CD4-positive, alpha-beta T cell (primary cell): ENCODE measurements around the gene CTIF. TPM values are rescaled to one million over a fixed set of nuclear protein-coding genes. Genes with fewer than 3 reads are reported as not detected.

Experiments used
- ATAC-seq: fragments of 200-7000 bp; cut with Tn5 transposase; one replicate; pipeline ENCODE4 v1.10.0; 2022; ENCODE audit warnings: mild to moderate bottlenecking; ENCODE audit not compliant: poor library complexity
- CTCF ChIA-PET: fragments of 350-600 bp; sonication (Branson Sonifier 250); formaldehyde crosslinking; loops from one replicate; lab custom pipeline; 2021; ENCODE audit warnings: antibody characterized with exemption, inconsistent platforms; lab: Charles Lee
- POLR2A ChIA-PET: fragments of 350-600 bp; sonication (Branson Sonifier 250); formaldehyde crosslinking; loops from one replicate; lab custom pipeline; 2021; ENCODE audit warnings: antibody characterized with exemption, inconsistent platforms; lab: Charles Lee
- DNase-seq, 14 experiments: peaks; one replicate each; pipeline ENCODE4 v3.0.0-alpha.2; 2013 to 2020; ENCODE audit warnings: mixed read lengths in 2 of 14
- H3K27ac ChIP-seq, 2 donors: one replicate each; pipeline versions ENCODE4 v1.5.1 to v1.7.0; 2013; ENCODE audit warnings: low read length in 2 of 2, low read depth in 1 of 2, mild to moderate bottlenecking in 1 of 2
- H3K27me3 ChIP-seq, 2 experiments: 1 replicate in 1 of 2; 2 replicates in 1 of 2; pipeline versions ENCODE4 v1.6.1 to v1.7.0; 2013; ENCODE audit warnings: low read length in 2 of 2, control low read depth in 1 of 2, mild to moderate bottlenecking in 1 of 2, moderate library complexity in 1 of 2; ENCODE audit not compliant: insufficient read depth in 2 of 2, control insufficient read depth in 1 of 2
- H3K36me3 ChIP-seq: one replicate; pipeline ENCODE4 v1.6.1; 2013; ENCODE audit warnings: low read length, control low read depth; ENCODE audit not compliant: insufficient read depth
- H3K4me1 ChIP-seq: one replicate; pipeline ENCODE4 v1.6.1; 2013; ENCODE audit warnings: low read length, control low read depth; ENCODE audit not compliant: insufficient read depth
- H3K4me3 ChIP-seq: one replicate; pipeline ENCODE4 v1.5.1; 2013; ENCODE audit warnings: mild to moderate bottlenecking, low read length, moderate library complexity
- H3K9me3 ChIP-seq, 2 experiments: 1 replicate in 1 of 2; 2 replicates in 1 of 2; pipeline versions ENCODE4 v1.6.1 to v1.7.0; 2013; ENCODE audit warnings: low read length in 2 of 2, mild to moderate bottlenecking in 2 of 2, control low read depth in 1 of 2, moderate library complexity in 1 of 2; ENCODE audit not compliant: control insufficient read depth in 1 of 2, insufficient read depth in 1 of 2
- H3K27ac Mint-ChIP-seq: one replicate; pipeline ENCODE4 v1.8.0; 2020; ENCODE audit warnings: mixed read lengths
- H3K27me3 Mint-ChIP-seq: one replicate; pipeline ENCODE4 v1.8.0; 2021; ENCODE audit warnings: mixed read lengths
- H3K36me3 Mint-ChIP-seq: one replicate; pipeline ENCODE4 v1.8.0; 2021; ENCODE audit warnings: low read depth, mixed read lengths
- H3K4me1 Mint-ChIP-seq: one replicate; pipeline ENCODE4 v1.8.0; 2021; ENCODE audit warnings: low read depth, mixed read lengths
- H3K4me3 Mint-ChIP-seq: one replicate; pipeline ENCODE4 v1.8.0; 2020; ENCODE audit warnings: mild to moderate bottlenecking, mixed read lengths
- H3K9me3 Mint-ChIP-seq: one replicate; pipeline ENCODE4 v1.8.0; 2020; ENCODE audit warnings: mixed read lengths
- CTCF ChIP-seq: fragments of 200-600 bp; IDR thresholded peaks from one replicate; pipeline ENCODE4 v1.8.0; 2022; ENCODE audit warnings: antibody characterized with exemption, mild to moderate bottlenecking
- intact Hi-C, 2 experiments: fragments of 100-400 bp; cut with DNase I in 1 of 2; cut with micrococcal nuclease in 1 of 2; formaldehyde crosslinking; loops; one replicate each; pipeline versions ENCODE4 v1.15.1 to v1.9.0; 2023 to 2025; cut with DNase I, micrococcal nuclease
- total RNA-seq, 174 experiments: library from RNA in 2 of 174; stranded (reverse) in 2 of 174; gene quantifications; one replicate each; pipeline ENCODE4 v1.2.3 and lab custom pipeline; 2021 to 2026

Gene CTIF
- total RNA-seq, 2 experiments from 2014 or later = 1.1 to 2.9 TPM

- ChIA-PET CTCF (no interaction called here), POLR2A (no interaction called here)
- DNase-seq (no peak), ATAC-seq (no peak)
- H3K9me3 ChIP-seq = peaks cover 0 to 3% of the 10 kb centered on the region in 2 experiments
- Mint-ChIP-seq H3K4me3 (no peak overlapping the region), H3K9me3 (no peaks in the 10 kb centered on the region), H3K36me3 (no peaks in the 10 kb centered on the region), H3K27ac (no peak overlapping the region), H3K27me3 (no peaks in the 10 kb centered on the region), H3K4me1 (no peaks in the 10 kb centered on the region)
- H3K27ac ChIP-seq = no peak overlapping the region
- no peaks in the 10 kb centered on the region for H3K4me1 ChIP-seq
- intact Hi-C loops = no loop called here
- H3K36me3 ChIP-seq = no peaks in the 10 kb centered on the region
- no peaks in the 10 kb centered on the region for H3K27me3 ChIP-seq
- H3K4me3 ChIP-seq = no peak overlapping the region
- TF ChIP-seq CTCF = no peak
These were observed 42.4 kb downstream of the CTIF start for GRCh38 chr18:48581206-48581605.

GRCh38 chr18:48581941-48582340 is 43.1 kb downstream of the CTIF start:
- CTCF ChIA-PET = no interaction called here
- Mint-ChIP-seq H3K4me1 (no peaks in the 10 kb centered on the region), H3K4me3 (no peak overlapping the region), H3K27me3 (no peaks in the 10 kb centered on the region), H3K27ac (no peak overlapping the region), H3K36me3 (no peaks in the 10 kb centered on the region), H3K9me3 (no peaks in the 10 kb centered on the region)
- no peak overlapping the region for H3K27ac ChIP-seq
- no peaks in the 10 kb centered on the region for H3K36me3 ChIP-seq
- H3K9me3 ChIP-seq = peaks cover 0 to 3% of the 10 kb centered on the region in 2 experiments
- DNase-seq (no peak), ATAC-seq (no peak)
- TF ChIP-seq CTCF = no peak
- intact Hi-C loops = no loop called here
- no peak overlapping the region for H3K4me3 ChIP-seq
- POLR2A ChIA-PET = no interaction called here
- H3K4me1 ChIP-seq = no peaks in the 10 kb centered on the region
- H3K27me3 ChIP-seq = no peaks in the 10 kb centered on the region

DNA sequence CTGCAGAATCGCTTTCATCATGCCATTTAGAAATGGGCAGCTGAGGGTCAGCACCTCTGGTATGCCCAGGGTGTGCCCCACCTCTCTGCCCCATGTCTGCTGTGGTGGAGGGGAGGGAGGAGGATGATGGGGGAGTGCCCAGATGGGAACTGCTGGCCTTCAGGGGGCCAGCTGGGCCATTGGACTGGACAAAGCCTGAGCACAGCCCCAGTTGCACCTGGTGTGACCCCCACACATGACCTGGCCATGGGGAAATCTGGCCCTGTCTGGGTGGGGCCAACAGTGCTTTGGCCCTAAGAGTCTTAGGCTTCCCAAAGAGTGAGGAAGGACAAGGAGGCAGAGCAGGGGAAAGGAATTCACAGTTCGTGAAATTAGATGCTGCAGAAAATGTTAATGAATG is 44.1 kb downstream of the CTIF start:
- Mint-ChIP-seq H3K4me1 (no peaks in the 10 kb centered on the region), H3K27me3 (no peaks in the 10 kb centered on the region)
- CTCF ChIA-PET = no interaction called here

More for the DNA sequence above, 44.1 kb downstream of the CTIF start:
- TF ChIP-seq CTCF = no peak
- Histone ChIP-seq H3K27me3 (no peaks in the 10 kb centered on the region), H3K36me3 (no peaks in the 10 kb centered on the region), H3K27ac (no peak overlapping the region), H3K4me1 (no peaks in the 10 kb centered on the region), H3K4me3 (no peak overlapping the region), H3K9me3 (no peaks in the 10 kb centered on the region)
- no peak overlapping the region for H3K27ac Mint-ChIP-seq
- H3K9me3 Mint-ChIP-seq = no peaks in the 10 kb centered on the region
- intact Hi-C loops = no loop called here
- DNase-seq (no peak), ATAC-seq (no peak)
- H3K36me3 Mint-ChIP-seq = no peaks in the 10 kb centered on the region
- H3K4me3 Mint-ChIP-seq = no peak overlapping the region
- POLR2A ChIA-PET = no interaction called here
